Hippocampal formation (tissue), 2 donors: ENCODE results near the gene ORM1.
"Not testable (repeated sequence)": the region's sequence is repeated elsewhere in the genome, so short reads cannot be mapped to it uniquely, and the experiment has no call there.

Source experiments
- DNase-seq, 2 donors: peaks; one replicate each; lab custom pipeline; 2025; lab: John Stamatoyannopoulos, UW

The ORM1 gene

DNA sequence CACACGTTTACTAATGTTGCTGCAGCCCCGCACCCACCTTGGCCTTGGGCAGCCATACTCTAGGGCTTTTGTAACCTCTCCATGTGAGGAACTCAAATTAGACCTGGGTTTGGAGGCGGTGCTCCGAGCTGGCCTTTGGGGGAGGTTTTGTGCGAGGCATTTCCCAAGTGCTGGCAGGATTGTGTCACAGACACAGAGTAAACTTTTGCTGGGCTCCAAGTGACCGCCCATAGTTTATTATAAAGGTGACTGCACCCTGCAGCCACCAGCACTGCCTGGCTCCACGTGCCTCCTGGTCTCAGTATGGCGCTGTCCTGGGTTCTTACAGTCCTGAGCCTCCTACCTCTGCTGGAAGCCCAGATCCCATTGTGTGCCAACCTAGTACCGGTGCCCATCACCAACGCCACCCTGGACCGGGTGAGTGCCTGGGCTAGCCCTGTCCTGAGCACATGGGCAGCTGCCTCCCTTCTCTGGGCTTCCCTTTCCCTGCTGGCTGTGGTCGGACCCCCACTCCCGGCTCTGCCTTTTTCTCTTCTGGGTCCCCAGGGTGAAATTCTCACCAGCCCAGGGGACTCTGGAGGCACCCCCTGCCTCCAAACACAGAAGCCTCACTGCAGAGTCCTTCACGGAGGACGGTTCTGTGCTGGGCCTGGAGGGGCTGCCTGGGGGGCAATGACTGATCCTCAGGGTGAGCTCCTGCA, at the start of gene ORM1:
TSS of gene ORM1 (plus strand) at position 268 of the 701 bp plus-strand sequence. CDS start at position 304, 36 bp downstream.
- not testable (repeated sequence) for DNase-seq

DNA sequence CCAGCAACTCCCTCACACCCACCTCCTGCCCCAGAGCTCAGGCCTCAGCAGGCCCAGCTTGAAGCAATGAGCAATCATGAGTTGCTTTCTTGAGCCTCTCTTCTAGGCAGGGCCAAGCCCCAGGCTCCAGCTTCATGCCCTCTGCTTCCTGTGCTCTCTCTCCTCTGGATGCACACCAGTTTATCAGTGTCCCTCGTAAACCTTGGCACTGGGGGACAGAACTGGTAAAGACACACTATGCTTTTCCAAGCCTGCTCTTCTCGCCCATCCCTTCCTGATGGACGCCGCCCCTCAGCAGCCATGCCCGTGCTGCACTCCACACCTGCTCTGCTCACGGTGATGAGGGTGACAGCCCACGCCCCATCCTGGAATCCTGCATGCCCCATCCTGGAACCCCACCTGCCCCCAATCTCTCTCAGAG, 49.4 kb upstream of the ORM1 start:
- no peak for DNase-seq

GRCh38 chr9:114274217-114274616, 48.7 kb upstream of the ORM1 start:
- DNase-seq: no peak

DNA sequence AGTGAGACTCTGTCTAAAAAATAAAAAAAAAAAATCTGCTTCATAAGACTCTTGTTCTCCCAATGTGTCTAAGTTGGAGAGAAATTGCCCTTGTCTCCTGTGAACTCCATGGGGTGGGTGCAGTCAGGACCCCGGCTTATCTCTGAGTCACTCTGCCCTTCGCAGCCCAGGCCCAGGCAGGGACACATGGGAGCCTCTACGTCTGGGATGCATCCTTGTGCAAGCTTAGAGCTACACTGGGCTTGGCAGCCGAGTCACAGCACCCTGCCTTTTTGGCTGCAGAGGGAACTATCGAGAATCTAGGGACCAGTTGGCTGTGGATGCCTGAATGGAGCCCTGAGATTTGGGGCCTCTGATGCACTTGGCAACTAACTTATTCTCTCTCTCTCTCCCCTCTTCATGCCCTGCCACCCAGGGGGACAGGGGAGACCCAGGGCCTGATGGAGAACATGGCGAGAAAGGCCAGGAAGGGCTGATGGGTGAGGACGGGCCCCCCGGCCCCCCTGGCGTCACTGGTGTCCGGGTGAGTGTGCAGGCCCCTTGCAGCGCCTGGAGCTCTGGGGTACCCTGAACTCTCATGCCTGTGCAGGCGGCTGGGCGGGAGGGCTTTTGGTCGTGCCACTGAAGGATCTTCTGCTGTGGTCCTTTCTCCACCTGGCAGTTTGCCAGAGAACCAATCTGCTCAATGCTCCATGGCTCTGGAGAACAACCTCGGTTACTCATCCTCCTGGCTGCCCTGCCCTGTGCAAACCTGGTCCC, 47.5 kb upstream of the ORM1 start:
- DNase-seq: no peak

DNA sequence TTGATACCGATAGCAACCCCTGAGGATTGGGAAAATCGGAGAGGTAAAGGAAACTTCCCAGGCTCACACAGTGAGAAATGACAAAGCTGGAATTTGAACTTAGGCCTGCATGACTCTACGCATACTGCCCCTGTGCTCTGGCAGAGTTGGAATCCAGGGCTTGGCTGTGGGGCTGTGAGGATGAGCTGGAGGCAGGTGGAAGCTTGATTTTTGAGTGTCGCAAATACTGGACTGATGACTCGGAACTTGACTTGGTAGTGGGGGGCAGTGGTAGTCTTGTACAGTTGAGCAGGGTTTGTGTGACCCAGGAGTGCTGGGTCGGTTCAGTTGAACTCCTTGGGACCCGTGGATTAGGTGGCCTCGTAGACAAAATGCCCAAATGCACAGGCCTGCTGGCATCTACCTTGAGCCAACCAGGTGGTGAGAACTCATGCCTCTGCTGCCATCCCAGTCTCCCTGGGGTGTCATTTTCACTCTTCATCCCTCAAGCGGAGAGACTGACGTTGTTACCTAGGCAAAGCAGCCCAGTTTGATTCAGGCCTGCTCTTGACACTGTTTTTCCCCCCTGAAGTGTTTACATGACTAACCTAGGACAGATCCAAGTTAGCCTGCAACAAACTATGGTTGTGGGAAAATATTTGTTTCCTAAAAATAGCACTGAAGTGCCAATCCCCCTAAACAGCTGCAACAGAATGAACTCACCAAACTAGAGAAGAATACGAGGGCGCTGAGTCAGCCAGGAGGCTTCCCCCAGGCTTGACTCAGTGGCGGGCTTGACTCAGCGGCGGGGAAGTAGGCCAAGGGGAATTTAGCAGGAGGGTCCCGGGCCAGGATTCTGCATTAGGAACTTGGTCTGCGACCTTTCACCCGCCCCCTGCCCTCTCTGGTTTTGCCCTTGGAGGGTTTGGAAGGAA, 45.7 kb upstream of the ORM1 start:
- no peak for DNase-seq

GRCh38 chr9:114278356-114278755, 44.5 kb upstream of the ORM1 start:
- no peak for DNase-seq

DNA sequence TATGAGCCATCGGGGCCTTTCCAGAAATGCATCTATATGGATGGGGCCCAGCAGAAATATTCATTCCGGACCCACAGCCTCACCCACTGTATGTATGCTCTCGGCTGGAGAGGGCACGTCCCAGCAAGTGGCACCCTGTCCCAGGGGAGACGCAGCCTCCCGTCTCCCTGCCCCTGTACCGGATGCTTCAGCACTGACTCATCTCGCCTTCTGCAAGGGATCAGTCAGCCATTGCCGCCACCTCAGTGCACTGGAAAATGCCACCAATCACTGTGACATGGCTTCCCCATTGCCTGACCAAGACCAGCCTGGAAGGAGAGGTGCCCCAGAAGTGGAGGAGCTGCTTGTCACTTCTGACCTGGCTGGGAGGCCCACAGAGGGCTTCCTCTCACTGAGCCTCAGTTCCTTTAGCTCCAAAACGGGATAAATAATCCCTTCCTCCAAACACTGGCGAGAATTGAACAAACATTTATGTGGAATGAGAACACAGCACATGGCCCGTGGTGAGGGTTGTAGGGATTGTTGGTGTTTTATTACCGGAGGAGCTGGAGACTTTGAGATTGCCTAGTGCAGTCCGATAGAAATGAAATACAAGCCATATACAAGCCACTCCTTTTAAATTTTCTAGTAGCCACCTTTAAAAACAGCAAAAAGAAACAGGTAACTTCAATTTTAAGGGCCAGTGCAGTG, 43.9 kb upstream of the ORM1 start:
- DNase-seq: no peak

DNA sequence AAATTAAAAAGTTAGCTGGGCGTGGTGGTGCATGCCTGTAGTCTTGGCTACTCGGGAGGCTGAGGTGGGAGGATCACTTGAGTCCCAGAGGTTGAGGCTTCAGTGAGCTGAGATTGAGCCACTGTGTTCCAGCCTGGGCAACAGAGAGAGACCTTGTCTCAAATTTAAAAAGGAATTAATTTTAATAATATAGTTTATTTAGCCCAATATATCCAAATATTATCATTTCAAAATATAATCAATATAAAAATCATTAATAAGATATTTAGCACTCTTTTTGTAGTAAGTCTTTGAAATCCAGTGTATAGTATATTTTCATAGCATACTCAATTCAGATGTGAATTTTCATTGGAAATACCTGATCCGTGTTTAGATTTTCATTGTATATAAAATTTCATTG, 43.2 kb upstream of the ORM1 start:
- DNase-seq: no peak

- DNase-seq: no peak
Measured at GRCh38 chr9:114280636-114281472, 42.0 kb upstream of the ORM1 start.

DNA sequence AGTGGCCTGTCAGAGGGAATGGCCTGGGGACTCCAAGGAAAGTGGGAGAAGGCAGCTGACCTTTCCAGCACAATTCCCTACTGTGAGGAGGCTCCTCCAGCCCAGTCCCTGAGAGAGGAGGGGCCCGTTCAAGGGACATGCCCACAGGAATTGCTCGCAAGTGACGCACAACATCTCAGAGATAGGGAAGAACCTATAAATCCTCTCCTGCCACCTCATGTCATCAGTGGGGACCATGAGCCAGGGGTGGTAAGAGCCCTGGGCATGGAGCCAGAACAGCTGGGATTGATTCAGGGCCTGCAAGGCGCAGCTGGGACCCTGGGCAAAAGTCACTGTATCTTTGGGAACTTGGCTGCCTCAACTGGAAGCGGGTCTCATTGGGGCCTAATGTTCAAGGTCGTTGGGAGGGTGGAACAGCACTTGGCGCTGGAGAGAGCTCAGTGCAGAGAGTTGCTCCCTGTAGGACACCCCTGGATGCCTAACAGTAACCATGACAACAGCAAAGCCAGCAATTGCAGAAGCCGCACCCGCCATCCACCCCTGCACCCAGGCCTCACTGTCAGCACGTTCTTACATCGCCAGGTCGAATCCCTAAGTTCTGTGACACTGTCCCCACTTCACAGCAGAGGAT, 41.3 kb upstream of the ORM1 start:
- DNase-seq: no peak

DNA sequence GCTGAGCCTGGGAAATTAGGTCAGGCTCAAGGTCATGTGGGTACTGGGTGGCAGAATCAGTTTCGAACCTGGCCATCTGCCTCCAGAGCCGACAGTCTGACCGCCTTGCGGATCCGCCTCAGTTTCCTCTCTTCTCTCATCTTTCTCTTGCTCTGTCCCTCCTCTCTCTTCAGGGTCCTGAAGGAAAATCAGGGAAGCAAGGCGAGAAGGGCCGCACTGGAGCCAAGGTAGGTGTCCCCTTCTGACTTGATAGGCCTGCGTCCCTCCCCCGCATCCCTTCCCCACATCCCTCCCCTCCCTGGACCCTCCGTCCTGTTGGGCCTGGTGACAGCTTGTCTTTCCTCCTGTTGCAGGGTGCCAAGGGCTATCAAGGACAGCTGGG, 40.8 kb upstream of the ORM1 start:
- no peak for DNase-seq

GRCh38 chr9:114282507-114282906, 40.4 kb upstream of the ORM1 start:
- DNase-seq: no peak

DNA sequence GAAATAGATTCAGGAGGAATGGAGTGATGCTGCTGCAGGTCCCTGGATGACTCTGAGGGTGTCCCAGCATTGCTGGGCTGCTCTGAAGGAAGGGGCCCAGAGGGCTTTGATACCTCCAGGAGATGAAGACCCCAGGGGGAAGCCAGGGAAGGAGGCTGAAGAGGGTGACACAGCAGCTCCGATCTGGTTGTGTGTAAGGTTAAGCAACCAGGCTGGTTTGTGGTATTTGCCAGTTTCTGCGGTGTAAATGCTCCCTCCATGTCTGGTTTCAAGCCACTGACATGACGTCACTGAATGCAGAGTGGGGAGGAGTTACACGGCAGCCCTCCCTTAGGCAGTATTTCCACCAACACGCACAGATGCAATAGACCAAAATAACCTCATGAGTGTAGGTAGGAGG, 40.0 kb upstream of the ORM1 start:
- DNase-seq: no peak

DNA sequence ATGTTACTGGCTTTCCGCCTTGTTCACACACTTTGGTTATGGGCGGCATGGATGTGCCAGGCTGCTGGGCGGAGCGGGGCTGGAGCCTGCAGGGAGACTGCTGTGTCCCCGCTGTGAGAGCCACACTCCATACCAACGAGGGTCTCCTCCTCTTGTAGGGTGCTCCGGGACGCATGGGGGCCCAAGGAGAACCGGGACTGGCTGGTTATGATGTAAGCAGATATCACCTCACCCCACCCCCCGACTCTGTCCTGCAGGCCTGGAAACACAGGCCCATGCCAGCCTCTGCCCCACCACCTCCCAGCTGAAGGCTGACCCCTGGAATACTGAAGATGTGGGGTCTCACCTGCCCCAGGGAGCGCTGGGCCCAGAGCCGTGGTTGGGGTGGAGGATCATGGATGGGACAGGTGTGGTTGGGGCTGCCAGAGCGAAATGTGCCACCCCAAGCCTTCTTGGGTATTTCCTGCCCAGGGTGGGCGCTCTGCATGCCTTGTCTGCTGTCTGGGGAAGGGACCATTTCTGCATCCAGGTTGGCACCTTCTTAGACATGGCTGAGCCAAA, 39.3 kb upstream of the ORM1 start:
- no peak for DNase-seq

- DNase-seq: no peak
Measured at GRCh38 chr9:114284316-114285060, 38.4 kb upstream of the ORM1 start.

DNA sequence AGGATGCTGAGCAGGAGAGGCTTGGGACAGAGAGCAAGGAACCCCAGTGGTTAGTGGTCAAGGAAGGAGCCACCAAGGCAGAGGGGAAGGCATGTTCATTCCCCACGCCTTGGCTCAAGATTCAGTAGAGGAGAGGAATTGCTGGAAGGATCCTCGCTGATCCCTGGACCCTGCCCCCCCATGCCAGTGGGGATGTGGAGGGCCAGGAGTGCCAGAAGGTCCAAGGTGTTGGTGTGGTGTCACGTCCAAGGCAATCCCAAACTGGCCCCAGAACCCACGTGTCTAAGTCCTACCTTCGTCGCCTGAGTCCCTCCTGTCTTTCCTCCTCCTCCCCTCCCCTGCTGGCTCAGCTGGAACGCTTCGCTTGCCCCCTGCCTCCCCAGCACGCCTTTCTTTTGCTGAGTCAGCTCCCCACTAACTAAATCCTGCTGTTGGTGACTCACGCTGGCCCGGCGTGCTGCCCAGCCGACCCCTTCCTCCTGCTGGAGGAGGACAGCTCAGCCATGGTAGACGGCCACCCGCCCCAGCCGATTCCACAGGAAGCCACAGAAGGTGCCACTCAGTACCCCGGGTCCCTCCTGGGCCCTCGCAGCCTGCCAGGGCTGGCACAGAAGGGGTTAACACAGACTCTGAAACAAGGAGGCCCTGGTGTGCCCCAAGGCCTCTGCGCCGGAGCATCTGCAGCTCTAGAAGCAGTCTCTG, 37.6 kb upstream of the ORM1 start:
- DNase-seq: no peak

GRCh38 chr9:114286146-114286679, 36.7 kb upstream of the ORM1 start:
- no peak for DNase-seq

DNA sequence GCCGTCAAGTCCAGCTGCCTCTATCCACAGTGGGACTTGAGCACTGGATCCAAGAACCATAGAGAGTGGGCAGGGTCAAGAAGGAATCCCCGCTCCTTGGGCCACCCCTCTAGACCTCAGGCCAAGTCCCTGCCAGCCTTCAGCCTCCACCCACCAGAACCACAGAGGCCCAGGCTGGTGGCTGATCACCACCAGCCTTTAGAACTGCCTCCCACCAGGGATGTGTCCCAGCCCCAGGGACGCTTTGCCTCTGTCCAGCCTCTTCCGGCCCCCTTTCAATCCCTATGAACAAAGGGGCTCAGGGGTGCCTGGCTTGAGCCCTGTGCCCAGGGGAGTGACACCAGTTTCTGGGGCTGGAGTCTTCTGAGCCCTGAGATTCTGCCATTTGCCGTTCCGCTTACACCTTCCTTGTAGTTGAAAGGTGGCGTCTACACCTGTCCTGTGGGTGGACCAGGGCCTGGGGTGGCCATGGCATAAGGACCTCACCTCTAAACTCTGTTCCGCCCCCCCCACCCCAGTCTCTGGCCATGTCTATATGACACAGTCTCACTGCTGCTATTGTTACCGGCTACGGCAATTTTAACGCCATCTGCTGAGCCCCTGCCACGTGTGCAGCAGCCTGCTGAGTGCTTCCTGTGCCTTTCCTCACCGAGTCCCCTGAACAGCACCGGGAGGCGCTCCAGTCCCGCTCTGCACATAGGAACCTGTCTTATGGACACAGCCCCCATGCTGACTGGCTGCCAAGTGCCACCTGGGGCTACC, 35.7 kb upstream of the ORM1 start:
- no peak for DNase-seq
